ENCODE data around the gene KIF26B. TPM values are rescaled to one million over a fixed set of nuclear protein-coding genes. Genes with fewer than 3 reads are reported as not detected.

The KIF26B gene
- polyA plus RNA-seq, 1 of the 3 experiments (the other 2 are of a cell fraction) = 2.6 TPM

GRCh38 chr1:245589316-245589715 lies 434.5 kb downstream of the KIF26B start (continued):
- TF ChIP-seq SMC3 (IDR thresholded peaks at IDR 0.05; ENCODE audit: low read depth, low read length) (no peak), GATA2 (CRISPR knock-in tag; IDR thresholded peaks at IDR 0.05) (no peak)

GRCh38 chr1:245589906-245590305 lies 435.1 kb downstream of the KIF26B start:
- ChIA-PET CTCF (interaction anchor here (1.3 kb wide), 1 partner anchor 18 kb away, joined by 4 read pairs; no protein-coding TSS in a partner anchor), POLR2A (no interaction called here)
- H4K20me1 ChIP-seq (ENCODE audit: insufficient read depth) = no peaks in the 10 kb centered on the region
- peaks cover 0 to 3% of the 10 kb centered on the region in 2 experiments for H3K36me3 ChIP-seq (replicated peaks in 1 of 2; ENCODE audit: control insufficient read depth in 1 of 2, insufficient read depth in 2 of 2, low read length in 1 of 2)
- no peaks in the 10 kb centered on the region for H3K79me2 ChIP-seq (ENCODE audit: insufficient read depth)
- H3K9me2 ChIP-seq = no peaks in the 10 kb centered on the region
- no peak for DNase-seq
- peak overlapping the region in 1 of 2 experiments; percentile 96; a peak in 2 of 4 replicates for H3K27ac ChIP-seq (ENCODE audit: low read depth in 2 of 2, low read length in 1 of 2)
- no peak overlapping the region for H3K4me2 ChIP-seq
- H2AFZ ChIP-seq (ENCODE audit: low read depth) = no peak overlapping the region
- peaks cover 0 to 49% of the 10 kb centered on the region in 2 experiments; a peak in 3 of 4 replicates for H3K4me1 ChIP-seq (ENCODE audit: control insufficient read depth in 1 of 2, insufficient read depth in 2 of 2, low read depth in 1 of 2, low read length in 1 of 2)
- 89% methylated on average over 15 of the region's 26 CpGs for WGBS (ENCODE audit: low lambda C conversion rate)
- no peaks in the 10 kb centered on the region for H3K27me3 ChIP-seq (ENCODE audit: insufficient read depth)
- peaks cover 11% of the 10 kb centered on the region for H3F3A ChIP-seq (replicated peaks; ENCODE audit: insufficient read depth)
- no peak for TF ChIP-seq FOXM1 (IDR thresholded peaks at IDR 0.05; ENCODE audit: low read depth)
- TF ChIP-seq RFX5 (IDR thresholded peaks at IDR 0.05; ENCODE audit: low read length) = no peak
- TF ChIP-seq REST (IDR thresholded peaks at IDR 0.05; ENCODE audit: low read depth, low read length) = no peak
- no peak for TF ChIP-seq TAF1 (IDR thresholded peaks at IDR 0.05; ENCODE audit: borderline replicate concordance, low read depth, low read length)
- TF ChIP-seq PBX3 (IDR thresholded peaks at IDR 0.05) = no peak
- TF ChIP-seq RCOR1 (IDR thresholded peaks at IDR 0.05; ENCODE audit: low read length) = no peak
- no peak for TF ChIP-seq CTCF (IDR thresholded peaks at IDR 0.05)
- no peak for TF ChIP-seq NRF1 (IDR thresholded peaks at IDR 0.05; ENCODE audit: low read depth, low read length)
- no peak for TF ChIP-seq POLR2AphosphoS5 (IDR thresholded peaks at IDR 0.05; ENCODE audit: low read depth, low read length)
- TF ChIP-seq RAD21 (IDR thresholded peaks at IDR 0.05; ENCODE audit: low read length) = no peak
- no peak for TF ChIP-seq RXRA (IDR thresholded peaks at IDR 0.05; ENCODE audit: borderline replicate concordance, low read depth)
- TF ChIP-seq EZH2phosphoT487 (IDR thresholded peaks at IDR 0.05; ENCODE audit: borderline replicate concordance, low read depth) = no peak
- TF ChIP-seq MAX (IDR thresholded peaks at IDR 0.05; ENCODE audit: low read depth) = no peak
- no peak for TF ChIP-seq TEAD4 (IDR thresholded peaks at IDR 0.05; ENCODE audit: borderline replicate concordance, insufficient read depth)
- TF ChIP-seq MEF2A (IDR thresholded peaks at IDR 0.05; ENCODE audit: borderline replicate concordance, low read depth) = no peak
- no peaks in the 10 kb centered on the region for H3K9me3 ChIP-seq
- H3K9ac ChIP-seq = no peak overlapping the region
- H3K4me3 ChIP-seq (ENCODE audit: low read depth in 2 of 2, low read length in 1 of 2) = no peak overlapping the region

All from SK-N-SH (cell line).